ENCODE results near the gene ZFP37.

GRCh38 chr9:113042884-113043657 is 13.5 kb downstream of the ZFP37 start:
- TF ChIP-seq EZH2 (IDR thresholded peaks at IDR 0.05; ENCODE audit: insufficient read depth, poor library complexity, severe bottlenecking) (no peak), EZH2phosphoT487 (IDR thresholded peaks at IDR 0.05; ENCODE audit: insufficient read depth, low read depth) (no peak)

Data from GM23248 (cell line).